Cardiac muscle cell (in vitro differentiated cells and primary cell): Measurements from ENCODE around the gene SZT2. TPM values are rescaled to one million over a fixed set of nuclear protein-coding genes. Genes with fewer than 3 reads are reported as not detected.

Experiments
- DNase-seq, 2 donors: peaks; one replicate each; pipeline versions ENCODE4 v3.0.0 to v3.0.0-alpha.2; 2010 to 2017; ENCODE audit warnings: low read depth in 1 of 2, low spot score in 1 of 2
- H3K27ac ChIP-seq: fragments of 200-600 bp; sonication (generic); 2 replicates; pipeline ENCODE4 v1.5.1; 2016
- H3K27me3 ChIP-seq: fragments of 200-600 bp; sonication (generic); 2 replicates; pipeline ENCODE4 v1.6.0; 2016; ENCODE audit warnings: control low read depth
- H3K36me3 ChIP-seq: fragments of 200-600 bp; sonication (generic); 2 replicates; pipeline ENCODE4 v1.5.1; 2016; ENCODE audit warnings: control low read depth
- H3K4me1 ChIP-seq: fragments of 200-600 bp; sonication (generic); 2 replicates; pipeline ENCODE4 v1.8.1; 2017; ENCODE audit warnings: low read depth, mild to moderate bottlenecking, mixed run types
- H3K4me3 ChIP-seq: fragments of 200-600 bp; sonication (generic); 2 replicates; pipeline ENCODE4 v1.5.1; 2016; ENCODE audit warnings: mild to moderate bottlenecking
- H3K9me3 ChIP-seq: fragments of 200-600 bp; sonication (generic); 2 replicates; pipeline ENCODE4 v1.5.1; 2017; ENCODE audit warnings: low read depth, mild to moderate bottlenecking, control low read depth
- CTCF ChIP-seq: IDR thresholded peaks from 2 replicates; pipeline ENCODE4 v1.5.1; 2012; ENCODE audit warnings: low read depth, mild to moderate bottlenecking, low read length
- polyA plus RNA-seq: library from polyadenylated mRNA; unstranded; fragments of >200 nt; fragmentation: Nextera tagmentation; extraction: Ambion mirVana; gene quantifications from 2 replicates; pipeline ENCODE4 v1.2.1, GENCODE V29; 2016
- total RNA-seq: library from RNA; depleted of rRNA; stranded (reverse); fragments of >200 nt; gene quantifications from 2 replicates; pipeline ENCODE4 v1.2.3, GENCODE V29; 2016

SZT2 gene
- total and polyA plus RNA-seq, 2 experiments from 2014 or later: 11.5 to 28.2 TPM

DNA sequence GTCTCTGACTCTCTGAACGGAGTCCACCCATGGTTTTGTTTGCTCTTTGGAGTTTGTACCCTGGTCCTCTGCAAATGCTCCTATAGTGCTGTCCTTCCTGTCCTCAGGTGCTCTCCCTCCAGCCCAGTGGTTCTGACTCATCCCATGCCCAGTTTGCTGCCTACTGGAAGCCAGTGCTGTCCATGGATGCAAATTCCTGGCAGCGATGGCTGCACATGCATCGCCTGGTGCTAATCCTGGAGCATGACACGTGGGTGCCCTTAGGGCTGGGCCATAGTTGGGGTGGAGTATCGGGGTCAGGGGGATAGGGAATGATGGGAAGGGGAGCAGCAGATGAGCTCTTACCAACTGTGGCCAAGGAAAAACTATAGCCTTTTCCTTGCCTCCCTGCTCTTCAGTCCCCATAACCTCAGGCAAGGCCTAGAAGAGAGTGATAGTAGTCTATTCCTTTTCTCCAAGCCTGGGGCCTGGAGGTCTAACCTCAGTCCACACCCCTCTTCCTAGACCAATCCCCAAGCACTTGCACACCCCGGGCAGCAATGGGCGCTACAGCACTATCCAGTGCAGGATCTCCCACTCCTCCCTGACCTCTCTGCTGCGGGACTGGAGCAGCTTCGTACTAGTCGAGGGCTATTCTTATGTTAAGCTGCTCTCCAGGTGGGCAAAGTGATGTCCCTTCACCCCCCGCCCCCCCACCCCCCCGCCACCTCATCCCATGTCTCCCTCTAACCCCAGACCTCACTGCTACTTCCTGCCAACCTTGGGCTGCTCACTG is 32.5 kb downstream of the SZT2 start:
- DNase-seq: no peak
- peaks cover 26% of the 10 kb centered on the region for H3K36me3 ChIP-seq
- H3K27ac ChIP-seq: no peak overlapping the region
- no peak for TF ChIP-seq CTCF
- H3K4me1 ChIP-seq: no peaks in the 10 kb centered on the region
- H3K9me3 ChIP-seq: no peaks in the 10 kb centered on the region
- H3K27me3 ChIP-seq: no peaks in the 10 kb centered on the region
- H3K4me3 ChIP-seq: no peak overlapping the region

GRCh38 chr1:43422995-43423671 is 33.4 kb downstream of the SZT2 start:
- DNase-seq: no peak
- no peaks in the 10 kb centered on the region for H3K4me1 ChIP-seq
- no peaks in the 10 kb centered on the region for H3K27me3 ChIP-seq
- H3K4me3 ChIP-seq: no peak overlapping the region
- H3K36me3 ChIP-seq: peaks cover 34% of the 10 kb centered on the region
- no peak overlapping the region for H3K27ac ChIP-seq
- no peaks in the 10 kb centered on the region for H3K9me3 ChIP-seq
- no peak for TF ChIP-seq CTCF

GRCh38 chr1:43423672-43424550 is 34.2 kb downstream of the SZT2 start:
- no peak for TF ChIP-seq CTCF
- no peak for DNase-seq
- Histone ChIP-seq H3K4me3 (no peak overlapping the region), H3K4me1 (no peaks in the 10 kb centered on the region), H3K9me3 (no peaks in the 10 kb centered on the region), H3K36me3 (peaks cover 34% of the 10 kb centered on the region), H3K27ac (no peak overlapping the region), H3K27me3 (no peaks in the 10 kb centered on the region)

GRCh38 chr1:43425045-43425444 is 35.3 kb downstream of the SZT2 start:
- Histone ChIP-seq H3K4me1 (no peaks in the 10 kb centered on the region), H3K27ac (no peak overlapping the region), H3K36me3 (peaks cover 28% of the 10 kb centered on the region)

More at GRCh38 chr1:43425045-43425444, 35.3 kb downstream of the SZT2 start:
- no peak for TF ChIP-seq CTCF
- Histone ChIP-seq H3K9me3 (no peaks in the 10 kb centered on the region), H3K4me3 (no peak overlapping the region), H3K27me3 (no peaks in the 10 kb centered on the region)
- DNase-seq: no peak
